HepG2 (cell line): ENCODE results near the gene NSMF.

ENCODE experiments used
- ATF1 ChIP-seq: IDR thresholded peaks from 2 replicates; pipeline ENCODE4 v1.6.1; 2016; ENCODE audit warnings: mild to moderate bottlenecking, control low read depth
- CAMTA2 ChIP-seq: sonication (generic); formaldehyde crosslinking; IDR thresholded peaks from 2 replicates; pipeline ENCODE4 v1.4.0; 2020; ENCODE audit warnings: mild to moderate bottlenecking, missing genetic modification reagents, borderline replicate concordance
- IRF1 ChIP-seq: sonication (generic); formaldehyde crosslinking; IDR thresholded peaks from 2 replicates; pipeline ENCODE4 v1.4.0; 2020; ENCODE audit warnings: low read depth, mild to moderate bottlenecking, missing genetic modification reagents
- KAT2B ChIP-seq: fragments of 150-350 bp; IDR thresholded peaks from 2 replicates; pipeline ENCODE4 v1.6.1; 2014; ENCODE audit warnings: low read depth, low read length, borderline replicate concordance
- NCOR1 ChIP-seq: fragments of 200-600 bp; sonication (generic); IDR thresholded peaks from 2 replicates; pipeline ENCODE4 v1.7.0; 2017; ENCODE audit warnings: antibody characterized with exemption, low read length, borderline replicate concordance
- POLR2AphosphoS5 ChIP-seq: IDR thresholded peaks from 2 replicates; pipeline ENCODE4 v1.6.1; 2012; ENCODE audit warnings: low read depth, low read length
- SRF ChIP-seq: IDR thresholded peaks from 2 replicates; pipeline ENCODE4 v1.6.1; 2011; ENCODE audit warnings: mild to moderate bottlenecking, low read depth, low read length, moderate library complexity
- ZBTB34 ChIP-seq: sonication (generic); formaldehyde crosslinking; IDR thresholded peaks from 2 replicates; pipeline ENCODE4 v1.8.0; 2022; ENCODE audit warnings: mild to moderate bottlenecking, missing genetic modification reagents
- ZNF639 ChIP-seq: conservative IDR thresholded peaks from 2 replicates; pipeline ENCODE4 v1.6.1; 2018; ENCODE audit warnings: missing genetic modification reagents
- TF ChIP-seq, protein P1 (sequence below): sonication (generic); formaldehyde crosslinking; conservative IDR thresholded peaks from 2 replicates; pipeline ENCODE4 v1.4.0; 2020; ENCODE audit warnings: missing genetic modification reagents
- TF ChIP-seq, protein P2 (sequence below): sonication (generic); formaldehyde crosslinking; IDR thresholded peaks from 2 replicates; pipeline ENCODE4 v1.5.1; 2020; ENCODE audit warnings: mild to moderate bottlenecking, missing genetic modification reagents, moderate library complexity

DNA sequence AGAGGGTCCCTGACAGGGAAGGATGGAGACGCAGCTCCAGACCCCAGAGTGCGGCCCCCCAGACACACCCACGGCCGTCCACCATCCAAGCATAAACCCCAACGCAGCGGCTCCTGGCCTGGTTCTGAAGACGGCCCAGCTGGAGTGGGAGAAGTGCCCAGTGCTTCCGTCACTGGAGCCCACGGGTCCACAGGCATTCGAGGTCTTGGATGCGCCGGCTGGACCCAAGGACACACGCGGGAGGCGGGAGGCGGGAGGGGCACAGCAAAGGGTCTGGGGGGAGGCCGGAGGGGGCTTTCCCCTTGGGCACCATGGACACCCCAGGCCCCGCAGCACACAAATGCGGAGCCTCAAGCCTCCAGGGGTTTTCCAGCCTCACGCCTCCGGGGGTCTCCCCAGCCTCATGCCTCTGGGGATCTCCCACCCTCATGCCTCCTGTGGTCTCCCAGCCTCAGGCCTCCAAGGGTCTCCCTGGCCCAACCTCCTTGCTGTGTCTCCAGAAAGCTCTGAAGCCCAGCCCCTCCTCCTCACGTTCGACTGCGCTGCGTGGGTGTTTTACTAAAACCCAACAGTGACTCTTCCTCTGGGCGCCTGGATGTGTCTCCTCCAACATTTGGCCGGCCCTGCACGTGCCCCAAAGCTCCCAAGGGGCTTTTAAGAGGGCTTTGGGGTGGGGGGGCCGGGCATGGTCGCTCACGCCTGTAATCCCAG lies 51.4 kb downstream of the NSMF start:
- TF ChIP-seq, protein P1, sequence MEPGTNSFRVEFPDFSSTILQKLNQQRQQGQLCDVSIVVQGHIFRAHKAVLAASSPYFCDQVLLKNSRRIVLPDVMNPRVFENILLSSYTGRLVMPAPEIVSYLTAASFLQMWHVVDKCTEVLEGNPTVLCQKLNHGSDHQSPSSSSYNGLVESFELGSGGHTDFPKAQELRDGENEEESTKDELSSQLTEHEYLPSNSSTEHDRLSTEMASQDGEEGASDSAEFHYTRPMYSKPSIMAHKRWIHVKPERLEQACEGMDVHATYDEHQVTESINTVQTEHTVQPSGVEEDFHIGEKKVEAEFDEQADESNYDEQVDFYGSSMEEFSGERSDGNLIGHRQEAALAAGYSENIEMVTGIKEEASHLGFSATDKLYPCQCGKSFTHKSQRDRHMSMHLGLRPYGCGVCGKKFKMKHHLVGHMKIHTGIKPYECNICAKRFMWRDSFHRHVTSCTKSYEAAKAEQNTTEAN (CRISPR knock-in tag), result no peak
- no peak for TF ChIP-seq ATF1
- TF ChIP-seq POLR2AphosphoS5, result no peak
- TF ChIP-seq NCOR1, result no peak
- TF ChIP-seq, protein P2, sequence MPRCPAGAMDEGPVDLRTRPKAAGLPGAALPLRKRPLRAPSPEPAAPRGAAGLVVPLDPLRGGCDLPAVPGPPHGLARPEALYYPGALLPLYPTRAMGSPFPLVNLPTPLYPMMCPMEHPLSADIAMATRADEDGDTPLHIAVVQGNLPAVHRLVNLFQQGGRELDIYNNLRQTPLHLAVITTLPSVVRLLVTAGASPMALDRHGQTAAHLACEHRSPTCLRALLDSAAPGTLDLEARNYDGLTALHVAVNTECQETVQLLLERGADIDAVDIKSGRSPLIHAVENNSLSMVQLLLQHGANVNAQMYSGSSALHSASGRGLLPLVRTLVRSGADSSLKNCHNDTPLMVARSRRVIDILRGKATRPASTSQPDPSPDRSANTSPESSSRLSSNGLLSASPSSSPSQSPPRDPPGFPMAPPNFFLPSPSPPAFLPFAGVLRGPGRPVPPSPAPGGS, result no peak
- TF ChIP-seq ZNF639 (CRISPR knock-in tag), result no peak
- TF ChIP-seq CAMTA2 (CRISPR knock-in tag), result no peak
- no peak for TF ChIP-seq KAT2B
- TF ChIP-seq SRF, result no peak
- TF ChIP-seq ZBTB34, result no peak
- TF ChIP-seq IRF1, result no peak
